HepG2 (cell line): Measurements from ENCODE around the gene PYY. TPM values are rescaled to one million over a fixed set of nuclear protein-coding genes. Genes with fewer than 3 reads are reported as not detected.

Experiments
- ATAC-seq: fragments of 200-7000 bp; cut with Tn5 transposase; 3 replicates; pipeline ENCODE4 v1.9.1; 2020; ENCODE audit warnings: mild to moderate bottlenecking, moderate library complexity
- BruUV-seq: library from RNA; stranded (reverse); fragments of 400-500 nt; replicated peaks from 2 replicates; lab custom pipeline; 2021; lab: Mats Ljungman, UMichigan
- CTCF ChIA-PET: fragments of 300-600 bp; formaldehyde crosslinking; extraction: SDS; loops from one replicate; lab custom pipeline; 2021; ENCODE audit warnings: low total read pairs, inconsistent platforms, low intra/inter-chr PET ratio; lab: Yijun Ruan, JAX
- POLR2A ChIA-PET: fragments of 350-600 bp; sonication (Branson Sonifier 250); formaldehyde crosslinking; loops from one replicate; lab custom pipeline; 2020; ENCODE audit warnings: antibody characterized with exemption, inconsistent platforms; lab: Yijun Ruan, JAX
- DNase-seq: peaks from one replicate; pipeline ENCODE4 v3.0.0-alpha.2; 2015; ENCODE audit warnings: low spot score
- FAIRE-seq: peaks from 3 replicates; lab custom pipeline; 2011; peaks lifted over from hg19 to GRCh38; lab: Jason Lieb, UNC
- H2AFZ ChIP-seq: one replicate; pipeline ENCODE4 v1.6.1; 2011; ENCODE audit warnings: low read length, inconsistent platforms
- H3K27ac ChIP-seq: fragments of 300-600 bp; 3 replicates; pipeline ENCODE4 v1.8.0; 2011; ENCODE audit warnings: mixed run types, mild to moderate bottlenecking, mixed read lengths, low read length, inconsistent platforms; ENCODE audit not compliant: insufficient read depth; ENCODE audit errors: extremely low read length
- H3K27me3 ChIP-seq, 2 experiments: fragments of 200-600 bp in 1 of 2; 2 replicates in 1 of 2; 3 replicates in 1 of 2; pipeline versions ENCODE4 v1.6.0 to v1.8.0; 2011; ENCODE audit warnings: low read length in 2 of 2, mild to moderate bottlenecking in 2 of 2, moderate library complexity in 2 of 2, inconsistent platforms in 1 of 2; ENCODE audit not compliant: insufficient read depth in 2 of 2, control insufficient read depth in 1 of 2
- H3K36me3 ChIP-seq, 2 experiments: fragments of 200-600 bp in 1 of 2; replicated peaks in 1 of 2; 2 replicates in 1 of 2; 3 replicates in 1 of 2; pipeline versions ENCODE4 v1.5.1 to v1.8.0; 2011; ENCODE audit warnings: low read length in 2 of 2, inconsistent platforms in 1 of 2; ENCODE audit not compliant: insufficient read depth in 2 of 2, control insufficient read depth in 1 of 2
- H3K4me1 ChIP-seq: 2 replicates; pipeline ENCODE4 v1.5.1; 2012; ENCODE audit warnings: low read length, inconsistent platforms; ENCODE audit not compliant: insufficient read depth
- H3K4me2 ChIP-seq: 2 replicates; pipeline ENCODE4 v1.6.0; 2011; ENCODE audit warnings: low read depth, low read length, inconsistent platforms
- H3K4me3 ChIP-seq, 3 experiments: fragments of 200-600 bp in 1 of 3; sonication (generic), shearing (Covaris generic) in 1 of 3; replicated peaks in 1 of 3; 2 replicates each; pipeline ENCODE4 v1.5.1; 2011 to 2016; ENCODE audit warnings: low read length in 3 of 3, inconsistent platforms in 2 of 3, low read depth in 2 of 3, mild to moderate bottlenecking in 2 of 3, control low read depth in 1 of 3, mixed read lengths in 1 of 3; ENCODE audit not compliant: insufficient read depth in 1 of 3
- H3K79me2 ChIP-seq: one replicate; pipeline ENCODE4 v1.6.1; 2011; ENCODE audit warnings: low read length, inconsistent platforms; ENCODE audit not compliant: insufficient read depth
- H3K9ac ChIP-seq: 2 replicates; pipeline ENCODE4 v1.6.0; 2011; ENCODE audit warnings: mild to moderate bottlenecking, low read depth, low read length, inconsistent platforms; ENCODE audit not compliant: insufficient read depth
- H3K9me3 ChIP-seq: 2 replicates; pipeline ENCODE4 v1.5.1; 2012; ENCODE audit warnings: mild to moderate bottlenecking, low read length
- H4K20me1 ChIP-seq: 2 replicates; pipeline ENCODE4 v1.6.0; 2011; ENCODE audit warnings: inconsistent platforms, mild to moderate bottlenecking, low read length, moderate library complexity; ENCODE audit not compliant: insufficient read depth
- E2F5 ChIP-seq: sonication (generic); formaldehyde crosslinking; conservative IDR thresholded peaks from 2 replicates; pipeline ENCODE4 v1.4.0; 2020; ENCODE audit warnings: missing genetic modification reagents
- FOXK1 ChIP-seq: sonication (generic); formaldehyde crosslinking; IDR thresholded peaks from 2 replicates; pipeline ENCODE4 v1.4.0; 2020; ENCODE audit warnings: low read depth, missing genetic modification reagents, borderline replicate concordance
- HMG20B ChIP-seq: conservative IDR thresholded peaks from 2 replicates; pipeline ENCODE4 v1.6.1; 2016; ENCODE audit warnings: missing genetic modification reagents, missing compliant biosample characterization
- KDM1A ChIP-seq: IDR thresholded peaks from 2 replicates; pipeline ENCODE4 v1.6.1; 2016; ENCODE audit warnings: missing compliant biosample characterization
- KDM5B ChIP-seq: sonication (generic); formaldehyde crosslinking; IDR thresholded peaks from 2 replicates; pipeline ENCODE4 v1.4.0; 2020; ENCODE audit warnings: missing genetic modification reagents, mild to moderate bottlenecking, borderline replicate concordance
- MEIS1 ChIP-seq: sonication (generic); formaldehyde crosslinking; IDR thresholded peaks from 2 replicates; pipeline ENCODE4 v1.9.0; 2021; ENCODE audit warnings: mild to moderate bottlenecking, missing genetic modification reagents, moderate library complexity, borderline replicate concordance
- NONO ChIP-seq, 2 experiments: fragments of 450-650 bp in 1 of 2; sonication (generic) in 1 of 2; formaldehyde crosslinking in 1 of 2; IDR thresholded peaks in 1 of 2; conservative IDR thresholded peaks in 1 of 2; 2 replicates each; pipeline versions ENCODE4 v1.6.1 to v1.8.0; 2017 to 2022; ENCODE audit warnings: mild to moderate bottlenecking in 1 of 2, missing genetic modification reagents in 1 of 2, moderate library complexity in 1 of 2
- RORA ChIP-seq: sonication (generic); formaldehyde crosslinking; IDR thresholded peaks from 2 replicates; pipeline ENCODE4 v1.5.0; 2020; ENCODE audit warnings: mild to moderate bottlenecking, missing genetic modification reagents, moderate library complexity
- SP2 ChIP-seq: sonication (generic); formaldehyde crosslinking; IDR thresholded peaks from 2 replicates; pipeline ENCODE4 v1.5.1; 2020; ENCODE audit warnings: mild to moderate bottlenecking, missing genetic modification reagents
- SRSF1 ChIP-seq: fragments of 200-400 bp; formaldehyde crosslinking; optimal IDR thresholded peaks from 2 replicates; pipeline ENCODE3; 2017; ENCODE audit warnings: mild to moderate bottlenecking, low read depth, low read length, moderate library complexity
- ZNF225 ChIP-seq: sonication (generic); formaldehyde crosslinking; IDR thresholded peaks from 2 replicates; pipeline ENCODE4 v1.4.0; 2020; ENCODE audit warnings: mild to moderate bottlenecking, missing genetic modification reagents
- ZNF30 ChIP-seq: sonication (generic); formaldehyde crosslinking; IDR thresholded peaks from 2 replicates; pipeline ENCODE4 v1.5.0; 2020; ENCODE audit warnings: mild to moderate bottlenecking, missing genetic modification reagents
- ZNF460 ChIP-seq: sonication (generic); formaldehyde crosslinking; IDR thresholded peaks from 2 replicates; pipeline ENCODE4 v1.5.1; 2020; ENCODE audit warnings: missing genetic modification reagents, mild to moderate bottlenecking, borderline replicate concordance
- ZNF616 ChIP-seq: sonication (generic); formaldehyde crosslinking; IDR thresholded peaks from 2 replicates; pipeline ENCODE4 v1.5.0; 2020; ENCODE audit warnings: low read depth, mild to moderate bottlenecking, missing genetic modification reagents
- WGBS: methylation state at CpG from one replicate; pipeline ENCODE4 v1.1.6; 2017; ENCODE audit warnings: low lambda C conversion rate; 5-methylcytosine and 5-hydroxymethylcytosine counted together
- in situ Hi-C: cut with HindIII; loops from 2 replicates; pipeline ENCODE4 v1.10.0; 2017; ENCODE audit warnings: low pct_unique_long_range_greater_than_20kb; ENCODE audit not compliant: extremely low pct_ligation_motif_present
- intact Hi-C: fragments of 100-400 bp; cut with micrococcal nuclease; formaldehyde crosslinking; loops from one replicate; pipeline ENCODE4 v1.10.0; 2022; ENCODE audit not compliant: unreplicated experiment
- polyA plus RNA-seq, 8 experiments: library from polyadenylated mRNA; depleted of rRNA in 3 of 8; stranded (reverse) in 7 of 8; unstranded in 1 of 8; fragments of >200 nt; fragmentation: Illumina TruSeq in 4 of 8; extraction: Trizol in 4 of 8; gene quantifications; 2 replicates each; pipeline versions ENCODE4 v1.2.1 to v1.2.3, GENCODE V29; 2011 to 2016; ENCODE audit warnings: low read depth in 4 of 8, missing spikeins in 1 of 8, mixed read lengths in 1 of 8; ENCODE audit not compliant: insufficient read depth in 1 of 8
- total RNA-seq, 5 experiments: library from RNA; depleted of rRNA; stranded (reverse); fragments of >200 nt; fragmentation: Illumina TruSeq; extraction: Trizol; gene quantifications; 2 replicates each; pipeline ENCODE4 v1.2.3, GENCODE V29; 2016; ENCODE audit warnings: low read depth in 1 of 5

PYY gene
- total and polyA plus RNA-seq, 2 of the 13 experiments (the other 11 are each of a cell fraction or from before 2014, with no cell fraction given) = 0.25 TPM; not detected in 1

DNA sequence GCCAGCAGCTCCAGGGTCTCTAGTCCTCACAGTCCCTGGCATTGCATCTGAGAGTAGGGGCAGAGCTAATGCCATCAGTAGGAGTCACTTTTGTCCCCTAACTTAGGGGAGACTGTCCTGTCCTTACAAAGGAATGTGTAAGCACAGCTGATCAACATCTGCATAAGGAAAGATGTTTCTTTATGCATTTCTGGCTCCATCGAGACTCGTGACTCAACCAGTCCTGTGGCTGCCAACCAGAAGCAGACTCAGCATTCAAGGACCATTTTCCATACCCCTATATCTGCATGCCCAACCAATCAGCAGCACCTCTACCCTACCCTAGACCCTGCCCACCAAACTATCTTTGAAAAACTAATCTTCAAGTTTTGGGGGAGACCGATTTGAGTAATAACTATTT lies 38.2 kb downstream of the PYY start:
- H3K4me3 ChIP-seq = no peak overlapping the region
- H3K79me2 ChIP-seq = no peaks in the 10 kb centered on the region
- no peaks in the 10 kb centered on the region for H3K9me3 ChIP-seq
- ATAC-seq (no peak), DNase-seq (no peak), FAIRE-seq (no peak)
- H3K27ac ChIP-seq = no peak overlapping the region
- H4K20me1 ChIP-seq = no peaks in the 10 kb centered on the region
- intact Hi-C loops = no loop called here
- no peaks in the 10 kb centered on the region for H3K36me3 ChIP-seq
- CTCF ChIA-PET = no interaction called here
- H2AFZ ChIP-seq = no peak overlapping the region
- TF ChIP-seq HMG20B (CRISPR knock-in tag) (no peak), E2F5 (CRISPR knock-in tag) (no peak), ZNF616 (CRISPR knock-in tag) (no peak), SP2 (CRISPR knock-in tag) (no peak), ZNF460 (no peak), FOXK1 (CRISPR knock-in tag) (no peak), RORA (CRISPR knock-in tag) (no peak), KDM5B (CRISPR knock-in tag) (no peak), ZNF30 (CRISPR knock-in tag) (no peak), MEIS1 (no peak), NONO (IDR thresholded peaks at IDR 0.05) (no peak), NONO (CRISPR knock-in tag; conservative IDR thresholded peaks at IDR 0.05) (no peak), KDM1A (no peak), ZNF225 (CRISPR knock-in tag) (no peak), SRSF1 (no peak)
- H3K9ac ChIP-seq = no peak overlapping the region
- no peak overlapping the region for H3K4me2 ChIP-seq
- peaks cover 4 to 59% of the 10 kb centered on the region in 2 experiments; a peak in 4 of 5 replicates for H3K27me3 ChIP-seq
- POLR2A ChIA-PET = no interaction called here
- in situ Hi-C loops = no loop called here
- WGBS = 1% methylated on average over 3 of the region's 3 CpGs
- no peaks in the 10 kb centered on the region for H3K4me1 ChIP-seq
- BruUV-seq = no TSS peak
